C4-2B (cell line): ENCODE data around the gene BOK.

Experiments
- ZFX ChIP-seq: fragments of 450-650 bp; IDR thresholded peaks from 2 replicates; pipeline ENCODE4 v1.6.1; 2017
- TF ChIP-seq, protein P1 (sequence below): fragments of 450-650 bp; conservative IDR thresholded peaks from 2 replicates; pipeline ENCODE4 v1.5.1; 2017; ENCODE audit warnings: mild to moderate bottlenecking

DNA sequence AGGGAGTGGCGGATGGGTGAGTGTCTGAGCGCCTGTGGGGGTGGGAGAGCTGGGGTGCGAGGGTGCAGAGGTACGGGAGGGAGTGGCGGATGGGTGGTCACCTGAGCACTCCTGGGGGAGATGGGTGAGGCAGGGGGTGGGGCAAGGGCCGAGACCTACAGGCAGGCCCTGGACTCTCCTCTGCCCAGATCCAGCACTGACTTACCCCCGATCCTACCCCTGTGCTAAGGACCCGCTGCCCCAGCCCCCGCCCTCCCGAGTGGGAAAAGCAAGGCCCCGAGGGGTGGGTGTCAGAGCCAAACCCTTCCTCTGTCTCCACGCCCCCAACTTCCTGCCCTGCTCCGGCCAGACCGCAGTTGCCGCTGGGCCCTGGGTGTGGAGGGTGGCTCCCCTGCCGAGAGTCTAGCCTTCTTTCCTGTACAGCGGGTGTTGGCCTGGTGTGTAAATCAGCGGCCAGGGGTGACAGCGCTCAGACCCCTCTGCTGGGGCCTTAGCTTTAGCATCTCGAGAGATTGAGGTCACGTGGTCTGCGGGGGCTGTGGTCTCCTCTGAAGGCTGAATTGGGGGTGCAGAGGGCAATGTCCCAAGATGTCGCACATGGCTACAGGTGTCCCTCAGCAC is 12.5 kb downstream of the BOK start:
- TF ChIP-seq, protein P1, sequence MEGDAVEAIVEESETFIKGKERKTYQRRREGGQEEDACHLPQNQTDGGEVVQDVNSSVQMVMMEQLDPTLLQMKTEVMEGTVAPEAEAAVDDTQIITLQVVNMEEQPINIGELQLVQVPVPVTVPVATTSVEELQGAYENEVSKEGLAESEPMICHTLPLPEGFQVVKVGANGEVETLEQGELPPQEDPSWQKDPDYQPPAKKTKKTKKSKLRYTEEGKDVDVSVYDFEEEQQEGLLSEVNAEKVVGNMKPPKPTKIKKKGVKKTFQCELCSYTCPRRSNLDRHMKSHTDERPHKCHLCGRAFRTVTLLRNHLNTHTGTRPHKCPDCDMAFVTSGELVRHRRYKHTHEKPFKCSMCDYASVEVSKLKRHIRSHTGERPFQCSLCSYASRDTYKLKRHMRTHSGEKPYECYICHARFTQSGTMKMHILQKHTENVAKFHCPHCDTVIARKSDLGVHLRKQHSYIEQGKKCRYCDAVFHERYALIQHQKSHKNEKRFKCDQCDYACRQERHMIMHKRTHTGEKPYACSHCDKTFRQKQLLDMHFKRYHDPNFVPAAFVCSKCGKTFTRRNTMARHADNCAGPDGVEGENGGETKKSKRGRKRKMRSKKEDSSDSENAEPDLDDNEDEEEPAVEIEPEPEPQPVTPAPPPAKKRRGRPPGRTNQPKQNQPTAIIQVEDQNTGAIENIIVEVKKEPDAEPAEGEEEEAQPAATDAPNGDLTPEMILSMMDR, result no peak
- no peak for TF ChIP-seq ZFX
